SK-N-SH (cell line): Measurements from ENCODE around the gene INTS3. TPM values are rescaled to one million over a fixed set of nuclear protein-coding genes. Genes with fewer than 3 reads are reported as not detected.
"Not testable (repeated sequence)": the region's sequence is repeated elsewhere in the genome, so short reads cannot be mapped to it uniquely, and the experiment has no call there.

Experiments used
- CTCF ChIA-PET: fragments of 300-600, 350-600 bp; formaldehyde crosslinking; extraction: SDS; loops from one replicate; lab custom pipeline; 2021; lab: Yijun Ruan, JAX
- POLR2A ChIA-PET: fragments of 350-600 bp; sonication (Branson Sonifier 250); formaldehyde crosslinking; extraction: SDS; loops from one replicate; lab custom pipeline; 2020; ENCODE audit warnings: antibody characterized with exemption, inconsistent platforms; lab: Yijun Ruan, JAX
- DNase-seq: peaks from one replicate; pipeline ENCODE4 v3.0.0; 2012
- H2AFZ ChIP-seq: fragments of 200-600 bp; sonication (generic); 2 replicates; pipeline ENCODE4 v1.8.1; 2016; ENCODE audit warnings: antibody characterized with exemption, mild to moderate bottlenecking, low read depth
- H3F3A ChIP-seq: fragments of 200-600 bp; sonication (generic); replicated peaks from 2 replicates; pipeline ENCODE3; 2016; ENCODE audit warnings: antibody characterized with exemption, mild to moderate bottlenecking; ENCODE audit not compliant: insufficient read depth
- H3K27ac ChIP-seq, 2 experiments: fragments of 200-500 bp in 1 of 2; fragments of 200-600 bp in 1 of 2; sonication (Bioruptor generic) in 1 of 2; sonication (generic), shearing (Covaris generic) in 1 of 2; 2 replicates each; pipeline versions ENCODE4 v1.5.1 to v1.6.1; 2014 to 2016; ENCODE audit warnings: low read depth in 2 of 2, inconsistent platforms in 1 of 2, low read length in 1 of 2, mild to moderate bottlenecking in 1 of 2, mixed read lengths in 1 of 2
- H3K27me3 ChIP-seq: fragments of 200-600 bp; sonication (generic), shearing (Covaris generic); 2 replicates; pipeline ENCODE4 v1.6.1; 2016; ENCODE audit warnings: mixed run types; ENCODE audit not compliant: insufficient read depth
- H3K36me3 ChIP-seq, 2 experiments: fragments of 200-500 bp in 1 of 2; fragments of 200-600 bp in 1 of 2; sonication (Bioruptor generic) in 1 of 2; sonication (generic) in 1 of 2; replicated peaks in 1 of 2; 2 replicates each; pipeline versions ENCODE3 to v1.5.1; 2014 to 2016; ENCODE audit warnings: low read length in 1 of 2, mild to moderate bottlenecking in 1 of 2; ENCODE audit not compliant: insufficient read depth in 2 of 2, control insufficient read depth in 1 of 2
- H3K4me1 ChIP-seq, 2 experiments: fragments of 200-500 bp in 1 of 2; fragments of 200-600 bp in 1 of 2; sonication (Bioruptor generic) in 1 of 2; sonication (generic), shearing (Covaris generic) in 1 of 2; 2 replicates each; pipeline versions ENCODE4 v1.5.1 to v1.6.1; 2014 to 2016; ENCODE audit warnings: low read depth in 1 of 2, low read length in 1 of 2, mixed run types in 1 of 2; ENCODE audit not compliant: insufficient read depth in 2 of 2, control insufficient read depth in 1 of 2
- H3K4me2 ChIP-seq: fragments of 200-600 bp; sonication (generic), shearing (Covaris generic); 2 replicates; pipeline ENCODE4 v1.6.1; 2017; ENCODE audit warnings: mixed run types
- H3K4me3 ChIP-seq, 2 experiments: fragments of 200-500 bp in 1 of 2; fragments of 200-600 bp in 1 of 2; sonication (Bioruptor generic) in 1 of 2; sonication (generic), shearing (Covaris generic) in 1 of 2; 2 replicates each; pipeline versions ENCODE4 v1.5.1 to v1.8.1; 2014 to 2016; ENCODE audit warnings: low read depth in 2 of 2, inconsistent platforms in 1 of 2, low read length in 1 of 2, mild to moderate bottlenecking in 1 of 2, mixed read lengths in 1 of 2, moderate library complexity in 1 of 2
- H3K79me2 ChIP-seq: fragments of 200-600 bp; sonication (generic); 2 replicates; pipeline ENCODE4 v1.8.1; 2017; ENCODE audit warnings: mild to moderate bottlenecking; ENCODE audit not compliant: insufficient read depth
- H3K9ac ChIP-seq: fragments of 200-600 bp; sonication (generic); 2 replicates; pipeline ENCODE4 v1.6.1; 2017; ENCODE audit warnings: mixed run types
- H3K9me2 ChIP-seq: fragments of 200-600 bp; sonication (generic); 2 replicates; pipeline ENCODE4 v1.6.1; 2017; ENCODE audit warnings: mixed run types
- H3K9me3 ChIP-seq: fragments of 200-600 bp; sonication (generic); 2 replicates; pipeline ENCODE4 v1.6.1; 2017; ENCODE audit warnings: mixed run types, mild to moderate bottlenecking, moderate library complexity
- H4K20me1 ChIP-seq: fragments of 200-600 bp; sonication (generic); 2 replicates; pipeline ENCODE4 v1.6.1; 2017; ENCODE audit warnings: mild to moderate bottlenecking, mixed run types; ENCODE audit not compliant: insufficient read depth
- CHD2 ChIP-seq: fragments of 150-350 bp; IDR thresholded peaks from 2 replicates; pipeline ENCODE4 v1.6.1; 2018; ENCODE audit warnings: low read length; ENCODE audit not compliant: partially characterized antibody
- CTCF ChIP-seq: fragments of 200-600 bp; sonication (generic); IDR thresholded peaks from 2 replicates; pipeline ENCODE4 v1.6.1; 2017; ENCODE audit warnings: antibody characterized with exemption, mild to moderate bottlenecking, moderate library complexity
- EP300 ChIP-seq, 2 experiments: IDR thresholded peaks; 2 replicates each; pipeline versions ENCODE4 v1.4.0 to v1.6.1; 2012; ENCODE audit warnings: borderline replicate concordance in 1 of 2, low read depth in 1 of 2, low read length in 1 of 2
- EZH2phosphoT487 ChIP-seq: fragments of 200-600 bp; sonication (generic); IDR thresholded peaks from 2 replicates; pipeline ENCODE4 v1.6.1; 2017; ENCODE audit warnings: low read depth, mixed run types, mild to moderate bottlenecking, antibody characterized with exemption, moderate library complexity, borderline replicate concordance
- FOSL2 ChIP-seq: IDR thresholded peaks from 2 replicates; pipeline ENCODE4 v1.4.0; 2012; ENCODE audit warnings: low read depth, mild to moderate bottlenecking, moderate library complexity, borderline replicate concordance
- FOXM1 ChIP-seq: IDR thresholded peaks from 2 replicates; pipeline ENCODE4 v1.4.0; 2012; ENCODE audit warnings: low read depth, mild to moderate bottlenecking
- GABPA ChIP-seq: IDR thresholded peaks from 2 replicates; pipeline ENCODE4 v1.4.0; 2012; ENCODE audit warnings: low read depth, mild to moderate bottlenecking
- IRF3 ChIP-seq: fragments of 150-350 bp; IDR thresholded peaks from 2 replicates; pipeline ENCODE4 v1.6.1; 2016; ENCODE audit warnings: mild to moderate bottlenecking, low read depth, low read length
- MEF2A ChIP-seq: IDR thresholded peaks from 2 replicates; pipeline ENCODE4 v1.4.0; 2012; ENCODE audit warnings: low read depth, borderline replicate concordance
- NFIC ChIP-seq: IDR thresholded peaks from 2 replicates; pipeline ENCODE4 v1.4.0; 2012; ENCODE audit warnings: borderline replicate concordance
- RAD21 ChIP-seq: IDR thresholded peaks from 2 replicates; pipeline ENCODE4 v1.6.1; 2012; ENCODE audit warnings: mild to moderate bottlenecking, low read length
- RCOR1 ChIP-seq: fragments of 150-350 bp; IDR thresholded peaks from 2 replicates; pipeline ENCODE4 v1.6.1; 2017; ENCODE audit warnings: antibody characterized with exemption, low read length
- REST ChIP-seq: IDR thresholded peaks from 2 replicates; pipeline ENCODE4 v1.6.1; 2012; ENCODE audit warnings: mild to moderate bottlenecking, low read depth, low read length, moderate library complexity
- RFX5 ChIP-seq: IDR thresholded peaks from 2 replicates; pipeline ENCODE4 v1.6.1; 2012; ENCODE audit warnings: mild to moderate bottlenecking, improper control_type of control experiment, low read length
- SIN3A ChIP-seq: IDR thresholded peaks from 2 replicates; pipeline ENCODE4 v1.6.1; 2012; ENCODE audit warnings: low read depth, mild to moderate bottlenecking, low read length, moderate library complexity, borderline replicate concordance
- TAF1 ChIP-seq: IDR thresholded peaks from 2 replicates; pipeline ENCODE4 v1.6.1; 2012; ENCODE audit warnings: low read depth, mild to moderate bottlenecking, low read length, moderate library complexity, borderline replicate concordance
- TCF12 ChIP-seq: IDR thresholded peaks from 2 replicates; pipeline ENCODE4 v1.4.0; 2012
- TEAD4 ChIP-seq: IDR thresholded peaks from 2 replicates; pipeline ENCODE4 v1.4.0; 2012; ENCODE audit warnings: mild to moderate bottlenecking, borderline replicate concordance; ENCODE audit not compliant: insufficient read depth
- WGBS: methylation state at CpG from one replicate; pipeline ENCODE4 v1.1.6; 2017; ENCODE audit warnings: low lambda C conversion rate; 5-methylcytosine and 5-hydroxymethylcytosine counted together
- polyA plus RNA-seq, 3 experiments: library from polyadenylated mRNA; depleted of rRNA; stranded (reverse); fragments of >200 nt; gene quantifications; 2 replicates each; pipeline ENCODE4 v1.2.3, GENCODE V29; 2012

The INTS3 gene
- polyA plus RNA-seq, 1 of the 3 experiments (the other 2 are of a cell fraction): 64.3 TPM

- 96% methylated on average over 10 of the region's 10 CpGs for WGBS
- CTCF ChIA-PET: interaction anchor here (5.0 kb wide), 1 partner anchor 89 kb away, joined by 28 read pairs; the partner anchor contains the start of gene NPR1
- POLR2A ChIA-PET: not testable (repeated sequence)
Measured at GRCh38 chr1:153766663-153767062, 38.8 kb downstream of the INTS3 start.

GRCh38 chr1:153767519-153767918, 39.7 kb downstream of the INTS3 start:
- POLR2A ChIA-PET: no interaction called here
- no peak overlapping the region for H3K27ac ChIP-seq
- peaks cover 20 to 76% of the 10 kb centered on the region in 2 experiments for H3K36me3 ChIP-seq
- H3K4me2 ChIP-seq: no peak overlapping the region
- no peak for DNase-seq
- H3K9me3 ChIP-seq: no peaks in the 10 kb centered on the region
- H3F3A ChIP-seq: peaks cover 3% of the 10 kb centered on the region
- H3K79me2 ChIP-seq: no peaks in the 10 kb centered on the region
- H3K9ac ChIP-seq: no peak overlapping the region
- 89% methylated on average over 6 of the region's 11 CpGs for WGBS
- CTCF ChIA-PET: interaction anchor here (1.1 kb wide), 1 partner anchor 18 kb away, joined by 3 read pairs; no protein-coding TSS in a partner anchor
- TF ChIP-seq CTCF (no peak), IRF3 (no peak), GABPA (no peak), EP300 (IDR thresholded peaks at IDR 0.05; ENCODE audit: borderline replicate concordance in 1 of 2, low read depth in 1 of 2, low read length in 1 of 2) (no peak), REST (no peak), MEF2A (no peak), FOSL2 (no peak), RCOR1 (no peak), EZH2phosphoT487 (no peak), TEAD4 (no peak), CHD2 (no peak), RAD21 (no peak), RFX5 (no peak), TAF1 (no peak), TCF12 (no peak), FOXM1 (no peak), SIN3A (no peak), NFIC (no peak)
- H3K27me3 ChIP-seq: no peaks in the 10 kb centered on the region
- H4K20me1 ChIP-seq: no peaks in the 10 kb centered on the region
- no peaks in the 10 kb centered on the region; a peak in 1 of 4 replicates for H3K4me1 ChIP-seq
- H3K9me2 ChIP-seq: no peaks in the 10 kb centered on the region
- H3K4me3 ChIP-seq: no peak overlapping the region
- H2AFZ ChIP-seq: no peak overlapping the region

More at GRCh38 chr1:153766663-153767062, 38.8 kb downstream of the INTS3 start:
- peaks cover 23 to 74% of the 10 kb centered on the region in 2 experiments for H3K36me3 ChIP-seq
- H4K20me1 ChIP-seq, H3F3A ChIP-seq, H3K9ac ChIP-seq, H3K27me3 ChIP-seq, H3K9me3 ChIP-seq, DNase-seq, H3K27ac ChIP-seq, H3K4me3 ChIP-seq, H2AFZ ChIP-seq, H3K79me2 ChIP-seq, H3K4me1 ChIP-seq, H3K4me2 ChIP-seq, H3K9me2 ChIP-seq: not testable (repeated sequence)
